NCI-H226 (cell line): Measurements from ENCODE around the gene PRUNE1.

Source experiments
- DNase-seq: peaks from one replicate; pipeline ENCODE4 v3.0.0-alpha.2; 2015

The PRUNE1 gene

GRCh38 chr1:150979092-150980056 lies 28.9 kb upstream of the PRUNE1 start:
- DNase-seq = peak; percentile 74

DNA sequence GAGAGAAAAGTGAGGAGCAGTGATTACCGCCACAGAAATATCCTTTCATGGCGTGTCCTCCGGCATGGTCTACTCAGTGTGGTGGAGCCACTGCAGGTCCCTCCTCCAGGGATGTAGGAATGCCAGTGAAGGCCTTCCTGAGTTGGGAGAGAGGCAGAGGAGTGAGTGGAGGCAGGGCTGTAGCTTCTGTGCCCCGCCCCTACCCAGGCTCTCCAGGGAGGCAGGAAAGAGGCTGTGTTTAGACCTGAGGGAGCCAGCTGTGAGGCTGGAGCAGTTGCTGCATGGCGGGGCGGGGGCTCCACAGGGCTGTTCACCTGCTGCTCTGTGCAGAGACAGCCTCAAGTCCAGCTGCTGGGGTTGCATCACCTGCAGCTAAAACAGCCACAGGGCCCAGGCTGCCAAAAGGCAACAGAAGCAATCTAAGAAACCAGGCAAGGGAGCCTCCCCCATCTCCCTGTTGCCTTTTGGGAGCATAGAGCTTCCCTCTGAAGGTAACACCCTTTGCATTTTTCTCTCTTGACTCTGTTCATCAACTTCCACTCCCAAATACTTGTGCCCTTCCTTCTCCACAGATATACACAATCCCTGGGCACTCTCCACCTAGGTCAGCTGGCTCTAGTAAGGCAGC lies 27.0 kb upstream of the PRUNE1 start:
- peak; percentile 90 for DNase-seq

- peak; percentile 86 for DNase-seq
Measured at GRCh38 chr1:150981805-150982712, 26.2 kb upstream of the PRUNE1 start, which contains the start of gene ANXA9. Gene ANXA9, plus strand, starts transcription at chr1:150982292. Its CDS starts 814 bp downstream, at chr1:150983106.

- no peak for DNase-seq
Measured at GRCh38 chr1:150985179-150985825, 22.9 kb upstream of the PRUNE1 start.

DNA sequence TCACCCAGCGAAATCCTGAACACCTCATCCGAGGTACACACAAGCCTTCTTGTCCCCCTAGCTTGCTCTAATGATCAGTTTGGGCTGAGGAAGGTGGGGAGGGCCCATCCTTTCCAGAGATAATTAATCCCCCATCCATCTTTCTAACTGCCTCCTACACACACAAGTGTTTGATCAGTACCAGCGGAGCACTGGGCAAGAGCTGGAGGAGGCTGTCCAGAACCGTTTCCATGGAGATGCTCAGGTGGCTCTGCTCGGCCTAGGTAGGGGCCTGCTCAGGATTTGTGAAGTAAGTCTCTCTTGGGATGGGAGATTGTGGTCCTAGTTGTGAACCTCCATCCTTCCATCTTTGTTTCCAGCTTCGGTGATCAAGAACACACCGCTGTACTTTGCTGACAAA lies 20.3 kb upstream of the PRUNE1 start:
- DNase-seq = no peak

- DNase-seq = no peak
Measured at GRCh38 chr1:150992626-150993025, 15.6 kb upstream of the PRUNE1 start.

DNA sequence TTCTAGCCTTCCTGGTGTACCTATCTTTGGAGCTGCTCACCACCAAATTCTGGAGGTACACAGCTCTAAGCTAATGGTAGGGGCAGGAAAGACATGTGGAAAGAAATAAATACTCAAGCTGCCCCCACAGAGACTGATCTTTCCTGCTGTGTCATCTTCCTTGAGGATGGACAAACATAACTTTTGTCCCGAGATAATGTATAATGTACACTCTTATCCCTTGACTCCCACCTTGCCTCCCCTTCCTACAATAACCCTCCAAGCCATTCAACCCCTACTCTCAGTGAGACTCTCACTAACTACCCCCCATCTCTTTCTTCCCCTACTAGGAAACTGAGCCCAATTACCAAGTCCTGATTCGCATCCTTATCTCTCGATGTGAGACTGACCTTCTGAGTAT lies 14.0 kb upstream of the PRUNE1 start:
- no peak for DNase-seq

- no peak for DNase-seq
Measured at GRCh38 chr1:150995460-150995859, 12.8 kb upstream of the PRUNE1 start.

DNA sequence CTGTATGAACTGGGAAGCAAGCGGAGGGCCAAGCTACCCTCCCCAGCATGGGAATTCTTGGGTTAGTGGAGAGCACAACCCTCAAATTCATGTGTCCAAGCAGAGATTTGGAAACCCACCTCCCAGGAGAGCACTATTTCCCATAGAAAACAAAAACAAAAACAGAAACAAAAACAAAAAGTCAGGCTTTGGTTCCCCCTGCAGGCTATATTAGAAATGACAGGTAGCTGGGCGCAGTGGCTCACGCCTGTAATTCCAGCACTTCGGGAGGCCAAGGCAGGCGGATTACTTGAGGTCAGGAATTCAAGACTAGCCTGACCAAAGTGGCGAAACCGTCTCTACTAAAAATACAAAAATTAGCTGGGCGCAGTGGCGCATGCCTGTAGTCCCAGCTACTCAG lies 12.4 kb upstream of the PRUNE1 start:
- DNase-seq = no peak

- no peak for DNase-seq
Measured at GRCh38 chr1:150997126-150997872, 10.9 kb upstream of the PRUNE1 start.

- DNase-seq = no peak
Measured at GRCh38 chr1:150997949-150998348, 10.3 kb upstream of the PRUNE1 start.

DNA sequence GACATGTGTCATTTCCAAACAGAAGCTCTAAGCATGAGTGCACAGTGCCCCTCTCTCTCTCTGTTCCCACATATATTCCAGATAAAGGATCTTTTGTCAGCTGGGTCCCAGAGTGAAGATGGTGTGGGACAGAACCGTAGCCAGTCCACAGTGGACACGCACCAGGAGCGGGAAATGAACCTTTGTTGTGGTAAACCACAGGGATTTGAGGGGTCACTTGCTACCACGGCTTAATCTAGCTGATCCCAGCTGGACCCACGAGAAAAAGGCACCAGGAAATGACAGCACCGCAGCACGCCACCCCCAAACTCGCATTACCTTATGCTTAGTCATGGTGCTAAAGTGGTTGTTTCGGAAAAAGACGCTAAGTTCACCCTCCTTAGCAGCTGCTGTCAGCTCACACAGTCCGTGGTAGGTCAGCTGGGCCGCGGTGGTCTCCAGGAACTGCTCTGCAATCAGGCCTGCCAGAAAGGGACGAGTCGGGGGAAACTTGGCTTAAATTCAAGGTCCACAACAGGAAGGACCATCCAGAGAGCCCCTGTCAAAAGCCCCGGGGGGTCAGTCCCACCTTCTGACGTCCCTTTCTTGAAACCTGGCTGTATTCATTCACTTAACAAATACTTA lies 9.1 kb upstream of the PRUNE1 start:
- peak; percentile 26 for DNase-seq

- no peak for DNase-seq
Measured at GRCh38 chr1:150999926-151000325, 8.3 kb upstream of the PRUNE1 start.

DNA sequence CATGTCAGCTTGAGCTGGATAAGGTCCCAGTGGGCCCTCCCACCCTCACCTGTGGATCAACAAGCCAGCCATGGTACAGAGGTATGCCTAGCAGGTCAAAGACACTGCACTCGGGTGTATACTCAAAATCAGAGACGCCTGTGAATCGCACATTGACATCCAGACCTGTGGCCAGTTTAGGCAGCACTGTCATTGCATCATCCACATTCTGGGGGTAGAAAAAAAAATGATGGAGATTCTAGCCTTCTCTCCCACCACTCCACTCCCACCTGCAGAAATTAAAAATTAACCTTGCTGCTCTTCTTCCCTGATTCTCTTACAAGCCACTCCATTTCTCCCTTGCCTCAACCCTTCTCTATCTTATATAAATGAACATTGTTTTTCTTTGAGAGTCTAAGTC lies 7.8 kb upstream of the PRUNE1 start:
- DNase-seq = no peak

DNA sequence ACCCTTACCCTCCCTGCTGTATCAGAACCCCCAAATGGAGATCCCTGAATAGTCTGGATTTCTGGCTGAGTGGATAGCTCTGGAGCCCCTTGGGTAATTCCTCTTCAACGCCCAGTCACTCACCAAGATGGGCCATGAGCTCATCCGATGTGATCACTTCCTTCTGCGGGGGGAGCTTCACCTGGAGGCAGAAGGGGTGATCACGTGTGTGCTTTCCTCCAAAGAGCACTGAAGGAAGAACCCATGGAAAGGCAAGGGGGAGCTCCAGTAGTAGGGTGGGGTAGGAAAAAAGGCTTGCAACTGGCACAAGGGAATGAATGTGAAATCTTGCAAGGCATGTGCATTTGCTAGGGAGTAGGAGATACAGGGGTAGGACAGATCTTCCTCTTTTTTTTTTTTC lies 6.6 kb upstream of the PRUNE1 start:
- DNase-seq = no peak

- DNase-seq = no peak
Measured at GRCh38 chr1:151002051-151002450, 6.2 kb upstream of the PRUNE1 start.

GRCh38 chr1:151002611-151003010 lies 5.6 kb upstream of the PRUNE1 start:
- DNase-seq = no peak

DNA sequence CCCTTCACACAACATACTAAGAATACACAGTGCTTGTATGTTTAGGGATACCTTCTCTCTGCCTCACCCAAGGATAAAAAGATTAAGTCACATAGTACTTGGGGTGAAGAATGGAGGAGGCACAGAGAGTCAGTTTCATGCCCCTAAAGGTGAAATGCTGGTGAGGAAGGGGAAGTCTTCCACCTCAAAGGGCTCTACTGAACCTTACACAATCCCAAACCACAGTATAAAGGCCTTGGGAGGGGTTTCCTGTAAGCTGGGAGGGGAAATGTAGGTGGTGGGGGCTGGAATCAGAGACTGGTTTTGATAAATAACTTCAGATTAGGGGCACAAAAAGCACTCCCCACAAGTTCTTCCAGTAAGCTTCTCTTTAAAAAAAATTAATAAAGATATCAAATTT lies 5.1 kb upstream of the PRUNE1 start:
- DNase-seq = no peak

DNA sequence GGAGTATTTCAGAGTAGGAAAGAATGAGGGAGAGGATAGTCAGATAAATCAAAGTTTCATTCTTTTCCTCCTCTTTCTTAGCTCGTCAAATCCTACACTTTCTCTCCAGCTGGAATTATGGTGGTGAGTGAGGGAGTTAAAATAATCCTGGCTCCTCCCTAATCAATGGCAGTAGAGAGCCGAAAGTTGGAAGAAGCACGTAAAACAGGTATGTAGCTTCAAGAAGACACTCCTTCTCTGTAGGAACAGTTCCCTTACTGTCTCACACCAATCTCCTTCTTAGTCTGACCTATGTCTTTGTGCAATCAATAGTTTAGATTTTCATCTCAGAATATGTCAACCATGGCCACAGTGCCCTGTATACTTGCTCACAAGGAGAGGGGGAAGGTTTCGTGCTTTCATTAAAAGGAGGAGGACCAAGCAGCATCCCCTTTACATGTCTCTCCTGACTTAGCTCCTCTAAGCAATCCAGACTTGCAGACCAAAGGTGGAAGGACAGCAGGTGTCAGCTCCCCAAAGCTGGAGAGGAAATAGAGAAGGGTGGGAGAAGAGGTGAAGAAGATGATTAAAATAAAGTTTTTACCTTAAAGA lies 2.4 kb upstream of the PRUNE1 start:
- DNase-seq = no peak

DNA sequence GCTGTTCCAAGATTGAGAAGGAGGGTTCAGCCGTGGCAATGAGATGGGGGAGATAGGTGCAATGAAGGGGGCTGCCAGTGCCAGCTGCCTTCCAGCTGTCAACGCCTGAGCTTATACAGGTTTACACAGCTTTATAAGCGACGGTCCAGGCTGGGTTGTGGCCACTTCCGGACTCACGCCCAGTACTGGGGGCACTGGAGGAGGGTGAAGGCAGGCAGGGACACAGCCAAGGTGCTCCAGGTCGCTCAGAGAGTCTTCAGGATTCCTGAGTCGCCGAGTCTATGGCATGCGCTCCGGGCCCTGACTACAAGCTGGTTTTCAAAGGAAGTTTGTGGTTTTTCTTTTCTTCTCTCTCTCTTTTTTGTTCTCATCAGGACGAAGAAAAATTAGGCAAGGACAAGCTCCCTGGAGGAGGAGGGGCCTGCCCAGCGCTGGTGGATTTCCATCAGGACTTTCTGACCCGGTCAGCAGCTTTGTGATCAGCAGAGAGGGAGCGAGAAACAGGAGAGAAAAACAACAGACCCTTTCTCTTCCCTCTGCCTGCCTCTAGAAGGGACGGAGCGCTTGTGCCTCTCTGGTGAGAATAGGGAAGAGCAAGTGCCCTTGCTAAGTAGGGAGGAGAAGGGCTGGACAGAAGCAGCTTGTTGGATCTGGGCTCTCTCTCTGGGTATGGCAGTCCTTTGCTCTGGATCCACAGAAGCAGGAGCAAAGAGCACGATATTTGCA lies 1.8 kb upstream of the PRUNE1 start, which contains the start of gene MINDY1:
MINDY1 (minus strand) TSS at position 576 of the 726 bp plus-strand sequence. CDS start 4,285 bp downstream, outside the sequence.
- peak; percentile 73 for DNase-seq
